NB4 (cell line): ENCODE measurements around the gene LMAN1.

Experiments
- DNase-seq: peaks from one replicate; pipeline ENCODE4 v3.0.0; 2010; ENCODE audit warnings: low read depth
- H3K4me3 ChIP-seq: one replicate; pipeline ENCODE4 v1.5.1; 2011; ENCODE audit warnings: mild to moderate bottlenecking, low read depth, low read length, moderate library complexity
- MYC ChIP-seq: IDR thresholded peaks from 2 replicates; pipeline ENCODE4 v1.6.1; 2011; ENCODE audit warnings: low read depth, low read length
- POLR2A ChIP-seq: IDR thresholded peaks from 2 replicates; pipeline ENCODE4 v1.6.1; 2011; ENCODE audit warnings: mild to moderate bottlenecking; ENCODE audit not compliant: insufficient read length; ENCODE audit errors: extremely low read depth
- TF ChIP-seq, protein P1 (sequence below): IDR thresholded peaks from 2 replicates; pipeline ENCODE4 v1.6.1; 2011; ENCODE audit warnings: low read depth, low read length
- TF ChIP-seq, protein P2 (sequence below): IDR thresholded peaks from one replicate; pipeline ENCODE4 v1.5.1; 2012; ENCODE audit warnings: low read depth, low read length

The LMAN1 gene

DNA sequence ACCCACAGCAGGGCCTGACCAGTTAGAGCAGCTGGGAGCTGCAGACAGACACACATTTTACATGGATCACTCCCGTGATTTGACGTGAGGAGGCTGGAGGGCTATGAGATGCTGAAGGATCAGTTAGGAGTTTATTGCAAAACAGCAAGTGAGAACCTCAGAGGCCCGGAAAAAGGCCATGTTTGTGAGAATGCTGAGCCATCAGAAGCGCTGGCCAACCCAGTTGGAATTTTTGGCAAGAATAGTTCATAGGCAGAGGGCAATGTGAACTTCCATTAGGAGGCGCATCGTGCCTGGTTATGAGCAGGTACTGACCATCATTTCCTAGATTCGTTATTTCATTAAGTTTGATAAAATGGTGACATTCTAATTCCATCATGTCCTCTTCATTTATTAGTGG, 23.3 kb upstream of the LMAN1 start:
- no peak overlapping the region for H3K4me3 ChIP-seq
- no peak for DNase-seq
- no peak for TF ChIP-seq MYC
- no peak for TF ChIP-seq POLR2A
- TF ChIP-seq, protein P1, sequence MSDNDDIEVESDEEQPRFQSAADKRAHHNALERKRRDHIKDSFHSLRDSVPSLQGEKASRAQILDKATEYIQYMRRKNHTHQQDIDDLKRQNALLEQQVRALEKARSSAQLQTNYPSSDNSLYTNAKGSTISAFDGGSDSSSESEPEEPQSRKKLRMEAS: no peak
- TF ChIP-seq, protein P2, sequence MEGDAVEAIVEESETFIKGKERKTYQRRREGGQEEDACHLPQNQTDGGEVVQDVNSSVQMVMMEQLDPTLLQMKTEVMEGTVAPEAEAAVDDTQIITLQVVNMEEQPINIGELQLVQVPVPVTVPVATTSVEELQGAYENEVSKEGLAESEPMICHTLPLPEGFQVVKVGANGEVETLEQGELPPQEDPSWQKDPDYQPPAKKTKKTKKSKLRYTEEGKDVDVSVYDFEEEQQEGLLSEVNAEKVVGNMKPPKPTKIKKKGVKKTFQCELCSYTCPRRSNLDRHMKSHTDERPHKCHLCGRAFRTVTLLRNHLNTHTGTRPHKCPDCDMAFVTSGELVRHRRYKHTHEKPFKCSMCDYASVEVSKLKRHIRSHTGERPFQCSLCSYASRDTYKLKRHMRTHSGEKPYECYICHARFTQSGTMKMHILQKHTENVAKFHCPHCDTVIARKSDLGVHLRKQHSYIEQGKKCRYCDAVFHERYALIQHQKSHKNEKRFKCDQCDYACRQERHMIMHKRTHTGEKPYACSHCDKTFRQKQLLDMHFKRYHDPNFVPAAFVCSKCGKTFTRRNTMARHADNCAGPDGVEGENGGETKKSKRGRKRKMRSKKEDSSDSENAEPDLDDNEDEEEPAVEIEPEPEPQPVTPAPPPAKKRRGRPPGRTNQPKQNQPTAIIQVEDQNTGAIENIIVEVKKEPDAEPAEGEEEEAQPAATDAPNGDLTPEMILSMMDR: no peak

DNA sequence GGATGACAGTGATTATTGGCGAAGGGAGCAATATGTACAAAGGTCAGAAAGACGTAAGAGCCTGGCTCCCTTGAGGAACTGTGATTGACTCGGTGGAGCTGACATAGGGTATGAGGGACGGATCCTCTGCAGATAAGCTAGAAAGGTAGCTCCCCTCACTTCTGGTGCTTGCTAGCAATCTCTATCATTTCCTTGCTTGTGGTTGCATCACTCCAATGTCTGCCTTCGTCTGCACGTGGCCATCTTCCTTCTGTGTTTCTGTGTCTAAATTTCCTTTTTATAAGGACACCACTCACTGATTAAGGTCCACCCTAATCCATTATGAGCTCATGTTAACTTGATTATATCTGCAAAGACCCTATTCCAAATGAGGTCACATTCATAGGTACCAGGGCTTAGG, 22.9 kb upstream of the LMAN1 start:
- TF ChIP-seq POLR2A (no peak), MYC (no peak)
- TF ChIP-seq, protein P2: no peak
- TF ChIP-seq, protein P1: no peak
- no peak for DNase-seq
- no peak overlapping the region for H3K4me3 ChIP-seq

DNA sequence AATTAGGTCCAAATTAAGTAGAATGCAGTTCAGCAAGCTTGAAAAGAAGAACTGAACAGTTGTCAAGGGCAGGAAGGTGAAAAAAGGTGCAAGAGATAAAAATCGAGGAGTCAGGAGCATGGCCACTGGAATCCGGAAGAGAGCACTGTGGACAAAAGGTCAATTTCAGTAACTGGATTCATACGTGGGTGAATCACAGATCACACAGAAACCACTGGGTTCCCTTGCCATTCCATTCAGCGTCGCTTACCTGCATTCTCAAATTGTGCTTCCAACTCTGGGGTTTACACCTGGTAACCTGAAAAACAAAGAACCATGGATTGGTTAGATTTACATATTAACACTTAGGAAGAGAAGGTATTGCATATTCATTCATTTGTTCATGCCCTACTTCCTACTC, 21.6 kb upstream of the LMAN1 start:
- no peak overlapping the region for H3K4me3 ChIP-seq
- TF ChIP-seq, protein P1: no peak
- TF ChIP-seq, protein P2: no peak
- TF ChIP-seq POLR2A: no peak
- no peak for TF ChIP-seq MYC
- no peak for DNase-seq

DNA sequence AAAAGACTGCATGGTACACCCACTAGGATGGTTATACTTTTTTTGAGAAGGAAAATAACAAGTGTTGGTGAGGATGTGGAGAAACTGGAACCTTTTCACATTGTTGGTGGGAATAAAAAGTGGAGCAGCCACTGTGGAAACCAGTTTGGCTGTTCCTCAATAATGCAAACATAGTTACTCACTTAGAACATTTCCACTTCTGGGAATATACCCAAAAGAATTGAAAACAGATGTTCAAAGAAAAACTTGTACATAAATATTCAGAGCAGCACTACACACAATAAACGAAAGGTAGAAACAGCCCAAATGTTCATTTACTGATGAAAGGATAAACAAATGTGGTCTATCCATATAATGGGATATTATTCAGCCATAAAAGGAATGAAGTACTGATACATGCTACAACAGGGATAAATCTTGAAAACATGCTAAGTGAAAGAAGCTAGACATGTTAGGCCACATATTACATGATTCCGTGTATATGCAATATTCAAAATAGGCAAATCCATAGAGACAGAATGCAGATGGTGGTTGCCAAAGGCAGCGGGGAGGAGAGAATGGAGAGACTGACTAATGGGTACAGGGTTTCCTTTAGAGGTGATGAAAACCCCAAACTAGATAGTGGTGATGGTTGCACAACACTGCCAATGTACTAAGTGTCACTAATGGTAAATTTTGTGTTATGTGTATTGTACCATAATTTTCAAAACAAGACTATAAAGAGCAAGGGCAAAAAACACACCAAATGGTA, 20.9 kb upstream of the LMAN1 start:
- H3K4me3 ChIP-seq: no peak overlapping the region
- no peak for DNase-seq
- no peak for TF ChIP-seq MYC
- no peak for TF ChIP-seq POLR2A
- TF ChIP-seq, protein P2: no peak
- TF ChIP-seq, protein P1: no peak

DNA sequence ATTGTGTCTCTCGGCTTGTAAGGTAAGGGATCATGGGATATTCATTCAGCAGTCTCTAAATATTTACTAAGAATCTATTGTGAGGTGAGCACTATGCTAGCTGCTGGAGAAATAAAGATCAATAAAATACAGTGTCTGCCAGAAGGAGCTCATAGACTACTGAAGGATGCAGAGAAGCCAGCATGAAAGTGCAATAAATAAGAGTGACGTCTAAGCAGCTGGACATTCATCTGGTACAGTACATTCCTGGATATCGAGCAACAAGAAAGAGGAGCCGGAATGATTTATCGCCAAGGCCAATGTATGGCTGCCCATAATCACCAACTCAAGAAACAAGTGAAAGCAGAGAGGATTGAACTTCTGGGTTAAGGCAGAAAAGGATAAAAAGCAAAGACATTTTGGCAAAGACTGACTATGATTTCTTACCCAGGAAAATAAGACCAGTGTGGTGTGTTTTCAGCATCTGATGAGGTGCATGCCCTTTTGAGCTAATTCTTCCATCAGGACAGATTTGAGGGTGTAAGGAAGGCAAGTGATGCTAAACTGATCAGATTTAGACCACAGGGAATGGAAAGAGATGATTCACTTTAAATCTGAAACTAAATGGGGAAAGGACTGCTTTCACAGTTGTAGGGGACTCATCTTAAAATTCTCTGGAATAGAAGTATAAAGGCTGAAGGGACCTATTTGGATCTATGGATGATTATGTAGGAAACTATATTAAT, 18.7 kb upstream of the LMAN1 start:
- no peak overlapping the region for H3K4me3 ChIP-seq
- TF ChIP-seq, protein P2: no peak
- DNase-seq: no peak
